ENCODE measurements around the gene DNAH12. TPM values are rescaled to one million over a fixed set of nuclear protein-coding genes. Genes with fewer than 3 reads are reported as not detected.
A peak's percentile ranks its signal among the peaks of the same experiment; 100 is the strongest.

Gene DNAH12
- total and polyA plus RNA-seq, 2 of the 13 experiments (the other 11 are each of a cell fraction or from before 2014, with no cell fraction given), result 0.11 TPM

- peak; percentile 89; the same call in 1 of the 2 replicates for TF ChIP-seq ZSCAN5A (CRISPR knock-in tag; IDR thresholded peaks at IDR 0.05; ENCODE audit: borderline replicate concordance)
- no peak; the same call in 1 of the 2 replicates for TF ChIP-seq E2F1 (CRISPR knock-in tag; IDR thresholded peaks at IDR 0.05)
- peak; percentile 30 for TF ChIP-seq NFKB2 (CRISPR knock-in tag; IDR thresholded peaks at IDR 0.05; ENCODE audit: borderline replicate concordance)
- TF ChIP-seq ZNF17 (CRISPR knock-in tag; IDR thresholded peaks at IDR 0.05), result peak; percentile 85; the same call in 1 of the 2 replicates
- TF ChIP-seq NFE2L1 (CRISPR knock-in tag; IDR thresholded peaks at IDR 0.05; ENCODE audit: borderline replicate concordance), result no peak; the same call in 1 of the 2 replicates
- TF ChIP-seq, protein P1, sequence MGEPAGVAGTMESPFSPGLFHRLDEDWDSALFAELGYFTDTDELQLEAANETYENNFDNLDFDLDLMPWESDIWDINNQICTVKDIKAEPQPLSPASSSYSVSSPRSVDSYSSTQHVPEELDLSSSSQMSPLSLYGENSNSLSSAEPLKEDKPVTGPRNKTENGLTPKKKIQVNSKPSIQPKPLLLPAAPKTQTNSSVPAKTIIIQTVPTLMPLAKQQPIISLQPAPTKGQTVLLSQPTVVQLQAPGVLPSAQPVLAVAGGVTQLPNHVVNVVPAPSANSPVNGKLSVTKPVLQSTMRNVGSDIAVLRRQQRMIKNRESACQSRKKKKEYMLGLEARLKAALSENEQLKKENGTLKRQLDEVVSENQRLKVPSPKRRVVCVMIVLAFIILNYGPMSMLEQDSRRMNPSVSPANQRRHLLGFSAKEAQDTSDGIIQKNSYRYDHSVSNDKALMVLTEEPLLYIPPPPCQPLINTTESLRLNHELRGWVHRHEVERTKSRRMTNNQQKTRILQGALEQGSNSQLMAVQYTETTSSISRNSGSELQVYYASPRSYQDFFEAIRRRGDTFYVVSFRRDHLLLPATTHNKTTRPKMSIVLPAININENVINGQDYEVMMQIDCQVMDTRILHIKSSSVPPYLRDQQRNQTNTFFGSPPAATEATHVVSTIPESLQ (CRISPR knock-in tag; conservative IDR thresholded peaks at IDR 0.05), result no peak
- TF ChIP-seq, protein P2, sequence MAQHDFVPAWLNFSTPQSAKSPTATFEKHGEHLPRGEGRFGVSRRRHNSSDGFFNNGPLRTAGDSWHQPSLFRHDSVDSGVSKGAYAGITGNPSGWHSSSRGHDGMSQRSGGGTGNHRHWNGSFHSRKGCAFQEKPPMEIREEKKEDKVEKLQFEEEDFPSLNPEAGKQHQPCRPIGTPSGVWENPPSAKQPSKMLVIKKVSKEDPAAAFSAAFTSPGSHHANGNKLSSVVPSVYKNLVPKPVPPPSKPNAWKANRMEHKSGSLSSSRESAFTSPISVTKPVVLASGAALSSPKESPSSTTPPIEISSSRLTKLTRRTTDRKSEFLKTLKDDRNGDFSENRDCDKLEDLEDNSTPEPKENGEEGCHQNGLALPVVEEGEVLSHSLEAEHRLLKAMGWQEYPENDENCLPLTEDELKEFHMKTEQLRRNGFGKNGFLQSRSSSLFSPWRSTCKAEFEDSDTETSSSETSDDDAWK (CRISPR knock-in tag; IDR thresholded peaks at IDR 0.05), result no peak
- no peak; the same call in 1 of the 2 replicates for TF ChIP-seq TP53 (CRISPR knock-in tag; conservative IDR thresholded peaks at IDR 0.05)
- no peak for TF ChIP-seq NPAS2 (CRISPR knock-in tag; IDR thresholded peaks at IDR 0.05; ENCODE audit: borderline replicate concordance)
- TF ChIP-seq, protein P3, sequence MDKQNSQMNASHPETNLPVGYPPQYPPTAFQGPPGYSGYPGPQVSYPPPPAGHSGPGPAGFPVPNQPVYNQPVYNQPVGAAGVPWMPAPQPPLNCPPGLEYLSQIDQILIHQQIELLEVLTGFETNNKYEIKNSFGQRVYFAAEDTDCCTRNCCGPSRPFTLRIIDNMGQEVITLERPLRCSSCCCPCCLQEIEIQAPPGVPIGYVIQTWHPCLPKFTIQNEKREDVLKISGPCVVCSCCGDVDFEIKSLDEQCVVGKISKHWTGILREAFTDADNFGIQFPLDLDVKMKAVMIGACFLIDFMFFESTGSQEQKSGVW (CRISPR knock-in tag; IDR thresholded peaks at IDR 0.05; ENCODE audit: borderline replicate concordance), result peak; percentile 75; the same call in 1 of the 2 replicates
- TF ChIP-seq RBFOX2 (IDR thresholded peaks at IDR 0.05; ENCODE audit: low read depth, low read length), result peak; percentile 89
- TF ChIP-seq, protein P4, sequence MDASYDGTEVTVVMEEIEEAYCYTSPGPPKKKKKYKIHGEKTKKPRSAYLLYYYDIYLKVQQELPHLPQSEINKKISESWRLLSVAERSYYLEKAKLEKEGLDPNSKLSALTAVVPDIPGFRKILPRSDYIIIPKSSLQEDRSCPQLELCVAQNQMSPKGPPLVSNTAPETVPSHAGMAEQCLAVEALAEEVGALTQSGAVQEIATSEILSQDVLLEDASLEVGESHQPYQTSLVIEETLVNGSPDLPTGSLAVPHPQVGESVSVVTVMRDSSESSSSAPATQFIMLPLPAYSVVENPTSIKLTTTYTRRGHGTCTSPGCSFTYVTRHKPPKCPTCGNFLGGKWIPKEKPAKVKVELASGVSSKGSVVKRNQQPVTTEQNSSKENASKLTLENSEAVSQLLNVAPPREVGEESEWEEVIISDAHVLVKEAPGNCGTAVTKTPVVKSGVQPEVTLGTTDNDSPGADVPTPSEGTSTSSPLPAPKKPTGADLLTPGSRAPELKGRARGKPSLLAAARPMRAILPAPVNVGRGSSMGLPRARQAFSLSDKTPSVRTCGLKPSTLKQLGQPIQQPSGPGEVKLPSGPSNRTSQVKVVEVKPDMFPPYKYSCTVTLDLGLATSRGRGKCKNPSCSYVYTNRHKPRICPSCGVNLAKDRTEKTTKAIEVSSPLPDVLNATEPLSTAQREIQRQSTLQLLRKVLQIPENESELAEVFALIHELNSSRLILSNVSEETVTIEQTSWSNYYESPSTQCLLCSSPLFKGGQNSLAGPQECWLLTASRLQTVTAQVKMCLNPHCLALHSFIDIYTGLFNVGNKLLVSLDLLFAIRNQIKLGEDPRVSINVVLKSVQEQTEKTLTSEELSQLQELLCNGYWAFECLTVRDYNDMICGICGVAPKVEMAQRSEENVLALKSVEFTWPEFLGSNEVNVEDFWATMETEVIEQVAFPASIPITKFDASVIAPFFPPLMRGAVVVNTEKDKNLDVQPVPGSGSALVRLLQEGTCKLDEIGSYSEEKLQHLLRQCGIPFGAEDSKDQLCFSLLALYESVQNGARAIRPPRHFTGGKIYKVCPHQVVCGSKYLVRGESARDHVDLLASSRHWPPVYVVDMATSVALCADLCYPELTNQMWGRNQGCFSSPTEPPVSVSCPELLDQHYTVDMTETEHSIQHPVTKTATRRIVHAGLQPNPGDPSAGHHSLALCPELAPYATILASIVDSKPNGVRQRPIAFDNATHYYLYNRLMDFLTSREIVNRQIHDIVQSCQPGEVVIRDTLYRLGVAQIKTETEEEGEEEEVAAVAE (CRISPR knock-in tag; IDR thresholded peaks at IDR 0.05; ENCODE audit: borderline replicate concordance), result peak; percentile 55; the same call in 1 of the 2 replicates
- no peak for TF ChIP-seq ZNF136 (CRISPR knock-in tag; IDR thresholded peaks at IDR 0.05; ENCODE audit: low read depth)
- no peak for TF ChIP-seq HDAC6 (IDR thresholded peaks at IDR 0.05; ENCODE audit: low read depth, low read length)
- no peak for TF ChIP-seq SMC3 (IDR thresholded peaks at IDR 0.05; ENCODE audit: low read length)
These were observed 11.8 kb upstream of the DNAH12 start, which contains the start of gene PDE12 (continued) for GRCh38 chr3:57555738-57556458.

Measured in HepG2 (cell line).